B cell (primary cell): ENCODE data around the gene RIT2. TPM values are rescaled to one million over a fixed set of nuclear protein-coding genes. Genes with fewer than 3 reads are reported as not detected.

ENCODE experiments used
- ATAC-seq: fragments of 200-7000 bp; cut with Tn5 transposase; one replicate; pipeline ENCODE4 v1.10.0; 2021; ENCODE audit warnings: low read depth, mild to moderate bottlenecking, moderate number of reproducible peaks, moderate library complexity
- CTCF ChIA-PET: fragments of 350-600 bp; sonication (Branson Sonifier 250); formaldehyde crosslinking; loops from one replicate; lab custom pipeline; 2021; ENCODE audit warnings: antibody characterized with exemption, inconsistent platforms; lab: Charles Lee
- POLR2A ChIA-PET: fragments of 350-600 bp; sonication (Branson Sonifier 250); formaldehyde crosslinking; loops from one replicate; lab custom pipeline; 2021; ENCODE audit warnings: antibody characterized with exemption; lab: Charles Lee
- DNase-seq: peaks from one replicate; pipeline ENCODE4 v3.0.0; 2013
- H2AFZ ChIP-seq: 2 replicates; pipeline ENCODE4 v1.6.1; 2012; ENCODE audit warnings: mild to moderate bottlenecking, low read depth, low read length; ENCODE audit not compliant: insufficient read depth, poor library complexity, severe bottlenecking
- H3K27ac ChIP-seq, 2 donors: 1 replicate in 1 of 2; 2 replicates in 1 of 2; pipeline ENCODE4 v1.5.1; 2012 to 2013; ENCODE audit warnings: low read length in 2 of 2, mild to moderate bottlenecking in 2 of 2, moderate library complexity in 1 of 2
- H3K27me3 ChIP-seq, 4 experiments: fragments of 200-600 bp in 1 of 4; sonication (generic) in 1 of 4; replicated peaks in 1 of 4; 1 replicate in 2 of 4; 2 replicates in 2 of 4; pipeline versions ENCODE4 v1.6.1 to v1.7.0; 2013 to 2016; ENCODE audit warnings: low read length in 3 of 4, mild to moderate bottlenecking in 2 of 4, mixed read lengths in 1 of 4, moderate library complexity in 1 of 4; ENCODE audit not compliant: insufficient read depth in 4 of 4, control insufficient read depth in 3 of 4; ENCODE audit errors: control extremely low read depth in 1 of 4
- H3K36me3 ChIP-seq, 2 experiments: replicated peaks in 1 of 2; 1 replicate in 1 of 2; 2 replicates in 1 of 2; pipeline versions ENCODE4 v1.6.1 to v1.7.1; 2013; ENCODE audit warnings: low read length in 1 of 2; ENCODE audit not compliant: insufficient read depth in 2 of 2, control insufficient read depth in 1 of 2; ENCODE audit errors: control extremely low read depth in 1 of 2, extremely low read depth in 1 of 2
- H3K4me1 ChIP-seq, 2 donors: fragments of 200-600 bp in 1 of 2; sonication (generic) in 1 of 2; 1 replicate in 1 of 2; 2 replicates in 1 of 2; pipeline versions ENCODE4 v1.5.1 to v1.6.1; 2013 to 2017; ENCODE audit warnings: low read length in 2 of 2; ENCODE audit not compliant: control insufficient read depth in 2 of 2, insufficient read depth in 2 of 2
- H3K4me2 ChIP-seq: replicated peaks from 2 replicates; pipeline ENCODE3; 2012; ENCODE audit warnings: mild to moderate bottlenecking, low read depth, low read length; ENCODE audit not compliant: poor library complexity, severe bottlenecking
- H3K4me3 ChIP-seq, 5 experiments: fragments of 200-600 bp in 1 of 5; sonication (generic) in 1 of 5; 1 replicate in 3 of 5; 2 replicates in 2 of 5; pipeline versions ENCODE4 v1.5.1 to v1.7.0; 2011 to 2016; ENCODE audit warnings: low read length in 4 of 5, mild to moderate bottlenecking in 4 of 5, low read depth in 2 of 5, control low read depth in 1 of 5, moderate library complexity in 1 of 5; ENCODE audit not compliant: insufficient read depth in 1 of 5; ENCODE audit errors: control extremely low read depth in 1 of 5, extremely low read depth in 1 of 5
- H3K79me2 ChIP-seq: fragments of 200-600 bp; sonication (generic); one replicate; pipeline ENCODE4 v1.6.0; 2016; ENCODE audit warnings: low read length; ENCODE audit not compliant: control insufficient read depth, insufficient read depth
- H3K9ac ChIP-seq: fragments of 200-600 bp; sonication (generic); 2 replicates; pipeline ENCODE4 v1.6.1; 2017; ENCODE audit warnings: mild to moderate bottlenecking, low read length, moderate library complexity
- H3K9me3 ChIP-seq, 3 donors: one replicate each; pipeline versions ENCODE4 v1.6.1 to v1.7.1; 2013; ENCODE audit warnings: low read length in 2 of 3; ENCODE audit not compliant: control insufficient read depth in 2 of 3, insufficient read depth in 1 of 3; ENCODE audit errors: control extremely low read depth in 1 of 3
- H4K20me1 ChIP-seq: 2 replicates; pipeline ENCODE4 v1.6.0; 2012; ENCODE audit warnings: mild to moderate bottlenecking, low read length; ENCODE audit not compliant: insufficient read depth, control insufficient read depth, poor library complexity, severe bottlenecking
- H3K27ac Mint-ChIP-seq: one replicate; pipeline ENCODE4 v1.8.0; 2021; ENCODE audit warnings: mixed read lengths
- H3K27me3 Mint-ChIP-seq: one replicate; pipeline ENCODE4 v1.8.0; 2021; ENCODE audit warnings: mixed read lengths
- H3K4me1 Mint-ChIP-seq: one replicate; pipeline ENCODE4 v1.8.0; 2021; ENCODE audit warnings: mixed read lengths
- H3K4me3 Mint-ChIP-seq: one replicate; pipeline ENCODE4 v1.8.0; 2021; ENCODE audit warnings: mixed read lengths
- H3K9me3 Mint-ChIP-seq: one replicate; pipeline ENCODE4 v1.8.0; 2022; ENCODE audit warnings: mixed read lengths; ENCODE audit not compliant: insufficient read depth
- CTCF ChIP-seq: fragments of 200-600 bp; IDR thresholded peaks from one replicate; pipeline ENCODE4 v1.8.0; 2022; ENCODE audit warnings: antibody characterized with exemption, mild to moderate bottlenecking
- EZH2 ChIP-seq: IDR thresholded peaks from 2 replicates; pipeline ENCODE4 v1.6.1; 2012; ENCODE audit warnings: borderline replicate concordance, low read depth, mild to moderate bottlenecking, moderate library complexity, low read length; ENCODE audit not compliant: insufficient read depth, poor library complexity, severe bottlenecking
- WGBS: methylation state at CpG from one replicate; pipeline ENCODE4 v1.1.5; 2013; ENCODE audit warnings: missing lambda C conversion rate; ENCODE audit not compliant: insufficient coverage; 5-methylcytosine and 5-hydroxymethylcytosine counted together
- intact Hi-C: fragments of 100-400 bp; cut with micrococcal nuclease; formaldehyde crosslinking; loops from one replicate; pipeline ENCODE4 v1.10.0; 2022
- polyA plus RNA-seq: library from polyadenylated mRNA; depleted of rRNA; stranded (reverse); fragments of >200 nt; gene quantifications from 2 replicates; pipeline ENCODE4 v1.2.3, GENCODE V29; 2012
- total RNA-seq, 2 donors: library from RNA; stranded (reverse); fragments of 120-200 nt in 1 of 2; gene quantifications; 1 replicate in 1 of 2; 2 replicates in 1 of 2; pipeline versions ENCODE4 v1.2.3 to v1.2.4, GENCODE V29; 2013 to 2022

The RIT2 gene
- total and polyA plus RNA-seq, 2 donors (not counting 1 experiment from before 2014, with no cell fraction given) = not detected

GRCh38 chr18:43160509-43160908 is 45.0 kb upstream of the RIT2 start:
- Histone ChIP-seq H3K9ac (no peak overlapping the region), H3K4me3 (no peak overlapping the region), H3K27ac (no peak overlapping the region), H2AFZ (no peak overlapping the region), H3K27me3 (no peaks in the 10 kb centered on the region), H3K4me2 (no peak overlapping the region), H3K79me2 (no peaks in the 10 kb centered on the region), H4K20me1 (no peaks in the 10 kb centered on the region), H3K4me1 (no peaks in the 10 kb centered on the region), H3K36me3 (no peaks in the 10 kb centered on the region), H3K9me3 (peaks cover 0 to 4% (median 0%) of the 10 kb centered on the region in 3 donors)
- Mint-ChIP-seq H3K27ac (no peak overlapping the region), H3K4me1 (no peaks in the 10 kb centered on the region), H3K27me3 (no peaks in the 10 kb centered on the region), H3K9me3 (peaks cover 2% of the 10 kb centered on the region), H3K4me3 (no peak overlapping the region)
- WGBS = no CpG with 5 or more reads among the region's 1 CpG
- DNase-seq (no peak), ATAC-seq (no peak)
- TF ChIP-seq EZH2 = no peak
- CTCF ChIA-PET = no interaction called here
- POLR2A ChIA-PET = no interaction called here
- intact Hi-C loops = no loop called here

- H3K9ac ChIP-seq = no peak overlapping the region
- no peaks in the 10 kb centered on the region for H3K4me1 Mint-ChIP-seq
- H3K27me3 ChIP-seq = no peaks in the 10 kb centered on the region
Measured at GRCh38 chr18:43159926-43160325, 44.4 kb upstream of the RIT2 start.

More at GRCh38 chr18:43159926-43160325, 44.4 kb upstream of the RIT2 start:
- Mint-ChIP-seq H3K9me3 (peaks cover 2% of the 10 kb centered on the region), H3K27me3 (no peaks in the 10 kb centered on the region), H3K27ac (no peak overlapping the region), H3K4me3 (no peak overlapping the region)
- CTCF ChIA-PET = no interaction called here
- no peak overlapping the region for H3K27ac ChIP-seq
- H3K4me2 ChIP-seq = no peak overlapping the region
- no peaks in the 10 kb centered on the region for H3K36me3 ChIP-seq
- TF ChIP-seq EZH2 = no peak
- no peak for TF ChIP-seq CTCF
- DNase-seq (no peak), ATAC-seq (no peak)
- H4K20me1 ChIP-seq = no peaks in the 10 kb centered on the region
- intact Hi-C loops = no loop called here
- H3K9me3 ChIP-seq = peaks cover 0 to 4% (median 0%) of the 10 kb centered on the region in 3 donors
- H3K4me1 ChIP-seq = no peaks in the 10 kb centered on the region
- no peaks in the 10 kb centered on the region for H3K79me2 ChIP-seq
- no peak overlapping the region for H3K4me3 ChIP-seq
- H2AFZ ChIP-seq = no peak overlapping the region
- POLR2A ChIA-PET = no interaction called here
